NCI-H1105 treated with DMSO at 0.1 percent for 48 hours (cell line): Measurements from ENCODE around the gene HDAC11.
"Not testable (repeated sequence)": the region's sequence is repeated elsewhere in the genome, so short reads cannot be mapped to it uniquely, and the experiment has no call there.

Experiments used
- DNase-seq: peaks from one replicate; lab custom pipeline; 2025; lab: John Stamatoyannopoulos, UW

The HDAC11 gene

DNA sequence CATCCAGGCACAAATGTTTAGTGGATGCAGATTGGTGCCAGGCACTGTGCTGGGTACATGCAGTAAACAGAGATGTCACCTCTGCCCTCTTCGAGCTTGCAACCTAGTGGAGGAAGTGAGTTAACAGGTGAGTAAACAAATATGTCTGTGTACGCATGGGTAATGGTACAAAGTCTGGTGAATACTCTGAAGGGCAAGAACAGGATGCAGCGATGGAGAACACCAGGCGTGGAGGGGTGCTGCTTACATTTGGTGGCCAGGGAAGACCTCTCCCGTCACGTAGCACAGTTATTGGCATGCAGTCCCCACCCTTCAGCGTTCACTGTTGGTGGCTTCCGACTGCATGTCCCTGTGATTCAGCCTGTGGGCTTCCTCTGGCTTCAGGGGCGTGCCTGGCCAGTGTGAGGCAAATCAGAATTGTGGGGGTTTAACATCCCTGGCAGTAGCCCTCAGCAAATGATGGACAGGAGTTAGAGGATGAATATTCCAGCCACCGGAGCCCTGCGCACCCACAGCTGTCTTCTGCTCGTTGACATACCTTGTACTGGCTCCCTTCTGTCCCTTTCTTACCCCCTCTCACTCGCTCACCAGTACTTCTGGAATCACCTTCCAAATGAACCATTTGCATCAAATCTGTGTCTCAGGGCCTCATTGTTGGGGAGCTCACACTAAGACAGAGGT is 9.1 kb upstream of the HDAC11 start:
- DNase-seq, result no peak

DNA sequence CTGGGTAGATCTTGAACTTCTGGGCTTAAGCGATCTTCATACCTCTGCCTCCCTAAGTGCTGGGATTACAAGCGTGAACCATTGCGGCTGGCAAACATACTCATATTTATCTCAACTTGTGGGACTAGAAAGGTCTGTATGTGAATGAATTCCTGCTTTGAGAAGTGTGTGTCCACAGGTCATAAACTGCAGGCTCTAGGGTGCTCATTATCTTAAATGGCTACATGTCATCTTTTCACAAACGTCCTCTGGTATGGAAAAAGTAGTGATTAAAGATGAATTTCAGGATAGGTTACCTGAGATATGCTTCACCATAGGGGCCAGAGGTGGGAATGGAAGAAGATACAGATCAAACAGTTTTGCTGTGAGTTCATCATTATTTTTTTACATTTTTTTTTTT is 7.8 kb upstream of the HDAC11 start:
- no peak for DNase-seq

DNA sequence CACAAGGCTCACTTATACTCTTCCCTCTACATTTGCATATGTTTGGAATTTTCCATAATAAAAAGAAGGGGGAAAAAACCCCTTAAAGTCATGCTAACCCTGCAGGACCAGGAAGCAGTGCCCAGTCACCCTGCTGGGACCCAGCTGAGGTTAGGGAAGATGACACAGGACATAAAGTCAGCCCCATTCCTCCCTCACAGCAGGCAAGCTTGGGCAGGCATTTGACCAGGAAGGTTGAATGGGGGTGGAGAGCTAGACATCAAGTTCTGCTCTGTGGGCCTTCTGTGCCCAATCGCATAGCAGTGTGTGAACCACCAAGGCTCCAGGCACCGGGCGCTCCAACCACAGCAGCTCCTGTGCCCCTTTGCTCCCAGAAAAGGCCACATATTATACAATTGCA is 7.1 kb upstream of the HDAC11 start:
- no peak for DNase-seq

DNA sequence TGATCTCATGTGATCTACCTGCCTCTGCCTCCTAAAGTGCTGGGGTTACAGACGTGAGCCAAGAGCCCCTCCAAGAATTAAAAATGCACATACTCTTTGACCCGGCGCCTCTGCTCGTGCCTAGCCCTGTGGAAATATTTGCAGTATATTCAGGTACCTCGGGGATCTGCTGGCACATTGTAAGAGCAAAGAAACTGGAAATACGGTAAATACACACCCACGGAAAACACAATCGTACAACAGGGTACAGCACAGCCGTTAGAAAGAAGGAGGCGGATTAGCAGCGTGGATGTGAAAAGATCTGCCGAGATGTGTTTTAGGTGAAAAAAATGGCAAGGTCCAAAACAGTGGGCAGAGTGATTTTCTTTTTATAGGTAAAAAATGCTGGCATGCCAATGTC is 6.1 kb upstream of the HDAC11 start:
- no peak for DNase-seq

DNA sequence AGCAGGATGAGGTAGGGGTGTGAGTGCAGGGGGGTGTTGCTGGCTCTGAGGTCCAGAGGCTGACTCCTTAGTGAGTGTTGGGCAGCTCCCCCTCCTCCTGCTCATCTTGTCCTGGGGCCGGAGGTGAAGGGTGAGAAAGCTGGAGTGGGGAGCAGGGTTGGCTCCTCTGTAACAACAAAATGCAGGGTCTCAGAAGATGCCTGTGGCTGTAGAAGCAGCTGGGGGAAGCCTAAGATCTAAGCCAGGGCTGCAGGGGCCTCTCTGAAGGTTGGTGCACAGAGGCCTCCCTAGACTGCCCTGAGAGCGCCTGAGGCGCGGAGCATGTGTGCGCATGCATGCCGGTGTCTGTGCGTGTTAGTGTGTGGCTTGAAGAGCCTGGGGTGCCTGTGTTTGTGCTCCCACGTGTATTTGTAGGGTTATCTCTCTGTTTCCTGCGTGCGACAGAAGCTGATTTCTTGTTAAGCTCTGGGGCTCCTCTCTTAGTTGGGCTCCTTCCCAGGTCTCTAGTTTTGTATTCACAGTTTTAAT is 5.3 kb upstream of the HDAC11 start:
- DNase-seq, result no peak

DNA sequence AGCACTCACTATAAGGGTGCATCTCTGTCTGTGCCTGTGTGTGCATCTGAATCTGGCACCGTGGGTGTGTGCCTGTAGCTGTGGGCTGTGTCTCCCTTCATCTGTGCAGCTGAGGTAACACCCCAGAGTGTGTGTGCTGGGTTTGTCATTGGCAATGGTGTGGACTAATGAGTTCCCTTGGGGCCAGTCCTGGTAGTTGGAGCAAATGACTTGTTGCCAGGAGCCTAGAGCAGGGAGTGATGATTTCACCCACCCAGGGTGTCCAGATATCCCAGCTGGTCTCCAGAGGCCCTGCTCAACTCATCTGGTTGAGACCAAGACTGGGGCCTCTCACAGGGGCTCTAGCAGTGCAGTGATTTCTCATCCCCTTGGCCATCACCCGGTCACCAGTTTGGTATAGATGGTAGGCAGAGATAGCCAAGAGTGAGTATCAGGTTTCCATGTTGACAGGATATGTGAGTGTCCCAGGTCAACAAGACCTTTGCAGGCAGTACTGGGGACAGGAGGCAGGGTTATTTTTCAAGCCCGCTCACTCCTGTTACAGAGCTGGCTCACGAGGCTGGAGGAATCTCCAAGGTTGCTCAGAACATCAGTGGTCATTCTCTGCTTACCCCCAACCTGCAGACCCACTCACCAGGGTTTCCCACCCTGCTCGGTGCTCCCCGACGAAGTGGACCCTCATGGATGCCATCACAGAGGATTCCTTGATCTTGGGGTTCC is 4.1 kb upstream of the HDAC11 start:
- DNase-seq, result no peak

DNA sequence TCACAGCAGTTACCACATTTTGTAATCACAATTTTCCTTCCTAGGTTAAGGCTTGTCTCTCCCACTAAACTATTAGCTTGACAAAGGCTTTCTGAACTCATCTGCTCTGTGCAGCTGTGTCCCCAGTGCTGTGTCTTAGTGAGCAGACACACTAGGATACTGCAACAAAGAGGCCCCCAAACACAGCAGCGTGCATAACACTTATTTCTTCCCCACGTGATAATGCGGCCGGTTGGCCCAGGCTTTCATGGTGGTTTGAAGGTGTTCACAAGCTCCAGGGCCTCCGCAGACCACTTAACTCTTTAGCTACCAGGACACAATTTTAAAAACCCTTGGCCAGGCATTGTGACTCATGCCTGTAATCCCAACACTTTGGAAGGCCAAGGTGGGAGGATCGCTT is 2.2 kb upstream of the HDAC11 start:
- no peak for DNase-seq

DNA sequence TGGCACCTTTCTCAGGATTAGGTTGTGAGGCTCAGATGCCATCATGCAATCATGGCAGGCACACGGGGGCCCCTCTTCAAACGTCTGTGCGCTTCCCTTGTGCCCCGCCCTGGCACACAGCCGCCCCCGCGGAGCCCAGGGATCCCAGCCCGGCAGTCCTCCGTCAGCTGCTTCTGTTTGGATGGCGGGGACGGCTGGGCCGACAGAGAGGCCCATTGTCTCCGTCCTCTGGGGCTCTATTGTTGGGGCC is 849 bp upstream of the HDAC11 start:
- DNase-seq, result no peak

DNA sequence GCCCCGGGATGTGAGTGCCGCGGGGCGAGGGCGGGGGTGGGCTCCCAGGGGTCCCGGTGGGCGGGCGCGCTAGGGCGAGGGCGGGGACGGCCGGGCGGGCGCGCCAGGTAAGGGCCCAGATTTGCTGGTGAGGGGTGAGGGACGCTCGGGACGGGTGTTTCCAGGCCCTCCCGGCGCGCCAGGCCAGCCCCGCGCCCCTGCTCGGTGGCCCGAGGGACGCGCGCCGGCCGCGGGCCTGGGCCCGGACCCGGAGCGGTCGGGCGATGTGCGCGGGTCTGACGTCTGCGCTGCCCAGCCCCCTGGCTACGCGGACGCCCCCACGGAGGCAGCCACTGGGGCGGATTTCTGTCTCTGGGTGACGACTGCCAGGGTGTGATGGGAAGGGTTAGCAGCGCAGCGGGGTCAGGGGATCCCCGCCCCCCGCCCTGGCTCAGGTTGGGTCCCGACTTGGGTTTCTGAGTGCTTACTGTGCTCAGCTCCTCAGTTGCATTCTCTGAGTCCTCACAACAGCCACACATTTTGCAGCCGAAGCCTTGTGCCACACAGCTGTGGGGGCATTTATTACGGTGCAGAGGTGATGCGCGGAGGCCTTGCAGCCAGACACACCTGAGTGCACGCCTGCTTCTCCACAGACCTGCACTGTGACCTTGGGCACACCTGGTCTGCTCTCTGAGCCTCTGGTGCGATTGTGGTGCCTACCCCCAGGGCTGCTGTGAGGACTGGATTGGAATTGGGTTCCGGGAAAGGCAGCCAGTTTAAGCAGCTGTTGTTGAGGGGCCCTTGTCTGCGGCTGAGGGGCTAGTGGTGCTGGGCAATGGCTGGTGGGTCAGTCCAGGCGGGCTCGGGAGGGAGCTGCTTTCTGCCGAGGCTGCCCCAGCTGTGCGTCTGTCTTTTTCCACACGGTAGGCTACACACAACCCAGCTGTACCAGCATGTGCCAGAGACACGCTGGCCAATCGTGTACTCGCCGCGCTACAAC is 523 bp downstream of the HDAC11 start:
- DNase-seq, result no peak

DNA sequence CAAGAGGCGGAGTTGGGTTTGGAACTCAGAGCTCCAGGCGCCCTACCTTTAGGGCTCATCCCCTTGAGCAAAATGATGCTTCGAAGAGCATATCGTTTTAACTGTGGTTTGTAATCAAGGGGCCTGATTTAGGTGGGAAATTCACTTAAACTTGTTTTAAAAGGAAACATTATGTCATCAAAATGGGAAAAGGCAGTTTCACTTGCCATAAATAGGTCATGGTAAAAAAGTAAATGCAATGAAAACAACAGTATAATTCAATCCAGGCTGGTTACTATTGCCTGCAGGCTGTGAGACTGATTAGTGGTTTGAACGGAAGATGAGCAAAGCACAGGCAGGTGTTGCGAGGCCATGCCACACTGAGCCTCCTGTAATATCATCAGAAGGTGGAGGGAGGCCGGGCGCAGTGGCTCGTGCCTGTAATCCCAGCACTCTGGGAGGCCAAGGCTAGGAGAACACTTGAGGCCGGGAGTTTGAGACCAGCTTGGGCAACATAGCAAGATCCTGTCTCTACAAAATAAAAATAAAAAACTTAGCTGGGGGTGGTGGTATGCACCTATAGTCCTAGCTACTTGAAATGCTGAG is 2.1 kb downstream of the HDAC11 start:
- no peak for DNase-seq

DNA sequence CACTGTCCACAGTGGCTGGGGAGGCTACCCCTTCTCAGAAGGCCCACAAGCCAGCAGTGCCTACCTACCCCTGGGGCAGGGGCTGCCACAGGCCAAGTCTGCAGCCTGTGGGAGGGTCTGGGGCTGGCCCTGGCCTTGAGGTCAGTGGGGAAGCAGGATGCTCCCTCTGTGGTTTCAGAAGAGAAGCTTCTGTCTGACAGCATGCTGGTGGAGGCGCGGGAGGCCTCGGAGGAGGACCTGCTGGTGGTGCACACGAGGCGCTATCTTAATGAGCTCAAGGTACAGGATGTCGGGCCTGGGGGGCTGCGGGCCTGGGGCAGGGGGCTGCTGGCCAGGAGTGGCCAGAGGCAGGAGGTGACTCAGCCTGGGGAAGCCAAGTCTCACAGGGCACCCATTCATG is 3.2 kb downstream of the HDAC11 start:
- DNase-seq, result no peak

DNA sequence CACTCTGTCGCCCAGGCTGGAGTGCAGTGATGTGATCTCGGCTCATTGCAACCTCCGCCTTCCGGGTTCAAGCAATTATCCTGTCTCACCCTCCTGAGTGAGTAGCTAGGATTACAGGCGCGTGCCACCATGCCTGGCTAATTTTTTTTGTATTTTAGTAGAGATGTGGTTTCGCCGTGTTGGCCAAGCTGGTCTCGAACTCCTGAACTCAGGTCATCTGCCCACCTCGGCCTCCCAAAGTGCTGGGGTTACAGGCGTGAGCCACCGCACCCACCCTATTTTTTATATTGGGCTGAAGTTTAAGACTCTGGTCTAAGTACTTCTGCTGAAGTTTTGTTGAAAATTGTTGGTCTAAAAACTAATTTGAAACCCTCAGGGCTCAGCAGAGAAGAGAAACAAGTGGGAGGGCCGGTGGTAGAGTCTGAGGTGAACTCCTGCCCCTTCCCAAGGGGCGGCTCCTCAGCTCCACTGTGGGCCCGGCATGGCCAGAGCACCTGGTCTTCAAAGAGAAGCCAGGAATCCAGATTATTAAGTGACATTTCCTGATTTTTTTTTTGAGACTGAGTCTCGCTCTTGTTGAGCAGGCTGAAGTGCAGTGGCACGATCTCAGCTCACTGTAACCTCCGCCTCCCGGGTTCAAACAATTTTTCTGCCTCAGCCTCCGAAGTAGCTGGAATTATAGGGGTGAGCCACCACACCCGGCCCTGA is 4.0 kb downstream of the HDAC11 start:
- DNase-seq, result no peak

DNA sequence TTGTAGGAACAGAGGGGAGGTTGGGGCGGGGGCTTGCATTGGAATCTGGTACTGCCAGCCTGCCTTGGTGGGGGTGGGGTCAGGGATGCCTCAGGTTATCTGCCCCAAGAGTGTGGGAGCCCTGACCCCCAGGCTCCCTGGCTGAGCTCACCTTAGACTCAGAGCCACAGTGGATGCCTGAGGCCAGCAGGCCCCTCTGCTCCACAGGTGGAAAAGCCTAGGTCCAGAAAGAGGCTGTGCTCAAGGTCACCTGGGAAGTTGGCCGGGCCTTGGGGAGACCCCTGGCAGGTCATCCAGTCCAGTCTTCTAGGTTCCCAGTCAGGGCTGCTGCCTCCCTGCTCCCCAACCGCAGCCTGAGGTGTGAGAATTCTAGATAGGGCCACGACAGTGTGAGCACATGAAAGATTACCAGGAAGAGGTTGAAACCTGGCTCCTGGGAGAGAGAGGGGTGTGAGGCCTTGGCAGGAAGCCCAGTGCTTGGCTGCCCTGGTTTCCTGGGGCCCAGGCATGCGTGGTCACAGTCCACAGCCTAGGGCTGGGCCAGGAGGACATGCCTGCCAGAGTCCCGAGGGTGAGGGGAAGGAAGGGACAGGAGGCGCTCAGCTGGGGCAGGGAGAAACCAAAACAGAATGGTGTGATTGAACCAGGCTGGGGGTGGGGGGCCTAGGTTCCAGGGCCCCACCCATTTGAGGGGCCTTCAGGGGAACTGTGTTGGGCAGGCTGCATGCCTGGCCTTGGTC is 4.9 kb downstream of the HDAC11 start:
- DNase-seq, result peak; percentile 60

DNA sequence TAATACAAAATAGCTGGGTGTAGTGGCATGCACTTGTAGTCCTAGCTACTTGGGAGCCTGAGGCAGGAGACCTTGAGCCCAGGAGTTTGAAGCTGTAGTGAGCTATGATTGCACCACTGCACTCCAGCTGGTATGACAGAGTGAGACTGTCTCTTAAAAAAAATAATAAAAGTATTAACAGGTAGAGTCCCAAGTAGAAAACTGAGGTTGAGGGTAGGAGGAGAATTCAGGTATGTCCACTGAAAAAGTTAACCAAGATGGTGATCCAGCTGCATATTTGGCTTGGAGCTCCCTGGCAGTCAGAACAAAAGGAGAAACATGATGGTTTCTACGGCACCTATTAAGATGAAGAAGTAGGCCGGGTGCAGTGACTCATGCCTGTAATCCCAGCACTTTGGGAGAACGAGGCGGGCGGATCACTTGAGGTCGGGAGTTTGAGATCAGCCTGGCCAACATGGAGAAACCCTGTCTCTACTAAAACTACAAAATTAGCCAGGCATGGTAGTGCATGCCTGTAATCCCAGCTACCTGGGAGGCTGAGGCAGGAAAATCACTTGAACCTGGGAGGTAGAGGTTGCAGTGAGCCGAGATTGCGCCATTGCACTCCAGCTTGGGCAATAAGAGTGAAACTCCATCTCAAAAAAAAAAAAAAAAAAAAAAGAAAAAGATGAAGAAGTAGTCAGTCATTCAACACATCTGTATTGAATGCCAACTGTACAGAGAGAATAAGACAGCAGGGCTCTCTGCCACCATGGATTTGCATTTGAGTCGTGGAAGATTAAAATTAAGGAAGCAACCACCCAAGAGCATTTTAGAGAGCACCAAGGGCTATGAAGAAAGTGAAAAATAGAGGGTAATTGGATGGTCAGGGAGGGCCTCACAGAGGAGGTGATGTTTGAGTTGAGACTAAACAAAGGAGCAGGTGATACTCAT is 5.8 kb downstream of the HDAC11 start:
- not testable (repeated sequence) for DNase-seq

DNA sequence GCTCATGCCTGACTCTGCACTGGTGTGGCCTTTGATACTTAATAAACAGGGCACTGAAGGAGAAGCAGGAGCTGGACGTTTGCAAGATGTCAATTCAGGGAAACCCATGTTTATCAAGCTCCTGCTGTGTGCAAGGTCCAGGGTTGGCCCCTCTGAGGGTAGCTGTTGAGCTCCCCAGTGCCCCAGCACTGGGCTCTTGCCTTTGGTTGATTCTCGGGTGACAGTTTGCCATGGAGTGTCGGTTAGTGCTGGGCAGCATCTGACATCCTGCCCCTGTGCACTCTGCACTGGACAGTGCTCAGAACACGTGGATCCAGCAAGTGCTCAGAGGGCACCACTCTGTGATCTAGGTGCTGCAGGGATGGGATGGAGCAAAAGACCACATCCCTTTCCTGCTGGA is 7.3 kb downstream of the HDAC11 start:
- no peak for DNase-seq

DNA sequence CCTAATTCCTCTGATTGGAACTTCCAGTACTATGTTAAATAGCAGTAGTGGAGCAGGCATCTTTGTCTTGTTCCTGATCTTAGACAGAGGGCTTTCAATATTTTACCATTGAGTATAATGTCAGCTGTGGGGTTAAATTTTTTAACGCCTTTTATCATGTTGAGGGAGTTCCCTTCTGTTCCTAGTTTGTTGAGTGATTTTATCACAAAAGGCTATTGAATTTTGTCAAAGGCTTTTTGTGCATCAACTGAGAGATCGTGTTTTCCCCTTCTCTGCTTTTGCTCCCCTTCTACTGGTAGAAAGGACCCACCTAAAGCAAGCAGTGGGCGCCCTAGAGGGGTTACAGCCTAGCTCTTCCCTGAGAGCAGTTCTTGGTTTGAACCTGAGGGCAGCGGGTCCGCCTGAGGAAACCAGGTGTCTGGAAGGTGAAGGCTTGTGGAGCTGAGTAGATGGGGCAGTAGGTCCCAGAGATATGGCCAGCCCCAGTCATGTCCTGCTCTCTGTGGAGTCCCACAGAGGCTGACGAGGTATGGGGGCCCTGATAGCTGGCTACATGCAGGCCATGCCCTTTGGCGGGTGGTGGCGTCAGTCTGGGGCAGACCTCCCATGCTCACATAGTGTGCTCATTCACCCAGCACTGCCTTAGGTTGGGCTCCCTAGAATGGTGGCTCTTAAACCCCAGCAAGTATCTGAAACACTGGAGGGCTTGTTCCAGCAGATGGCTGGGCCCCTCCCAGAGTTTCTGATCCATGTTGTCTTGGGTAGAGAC is 11.3 kb downstream of the HDAC11 start:
- no peak for DNase-seq

DNA sequence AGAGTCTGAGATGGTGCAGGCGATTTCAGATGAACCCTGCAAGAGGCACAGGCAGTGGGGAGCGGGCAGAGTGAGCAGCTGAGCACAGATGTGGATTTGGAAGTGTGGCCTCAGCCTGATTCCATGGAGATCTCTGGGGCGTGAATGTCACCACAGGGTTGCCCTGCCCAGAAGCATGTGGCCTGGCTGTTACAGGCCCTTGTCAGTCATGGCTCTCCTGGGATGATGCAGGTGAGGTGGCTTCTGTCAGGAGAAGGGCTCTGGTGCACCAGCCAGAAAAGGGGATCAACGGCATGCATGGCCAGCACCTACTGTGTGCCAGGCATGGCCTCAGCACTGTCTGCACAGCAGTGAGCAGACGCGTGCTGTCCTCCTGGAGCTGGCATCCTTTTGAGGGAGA is 11.9 kb downstream of the HDAC11 start:
- DNase-seq, result no peak

DNA sequence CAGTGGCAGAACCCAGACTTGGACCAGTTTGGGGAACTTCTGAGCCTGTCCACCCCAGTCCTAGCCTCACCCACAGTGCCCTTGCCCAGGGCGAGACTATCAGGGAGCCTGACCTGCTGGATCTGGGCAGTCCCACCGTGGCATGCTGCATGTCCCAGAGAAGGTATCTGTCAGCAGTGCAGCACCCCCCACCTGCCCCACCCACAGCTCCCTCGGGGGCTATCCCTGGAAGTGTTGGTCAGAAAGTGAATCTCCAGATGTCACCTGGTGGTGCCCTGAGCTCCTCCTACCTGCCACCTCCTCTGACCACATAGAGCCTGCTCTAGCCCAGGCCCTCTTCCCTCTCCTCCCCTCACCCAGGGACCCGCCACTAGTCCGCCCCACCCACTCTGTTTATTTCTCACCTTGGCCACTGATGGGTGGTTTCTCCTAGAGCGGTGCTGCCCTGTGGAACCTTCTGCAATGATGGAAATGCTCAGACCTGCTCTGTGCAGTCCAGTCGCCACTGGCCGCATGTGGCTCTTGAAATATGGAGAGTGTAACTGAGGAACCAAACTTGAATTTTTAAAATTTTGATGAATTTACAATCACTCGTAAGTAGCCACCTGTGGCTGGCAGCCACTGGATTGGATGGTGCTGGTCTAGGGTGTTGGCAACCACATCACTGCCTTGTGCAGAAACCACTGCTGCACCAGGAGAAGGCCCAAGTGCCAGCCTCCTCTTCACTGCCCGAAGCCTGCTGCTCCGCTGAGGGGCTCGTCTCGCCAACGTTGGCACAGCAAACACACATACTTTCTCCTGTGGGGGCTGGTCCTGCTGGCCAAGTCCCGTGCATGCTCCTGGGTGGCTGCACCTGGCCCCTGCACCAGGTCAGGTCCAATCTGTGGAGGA is 13.1 kb downstream of the HDAC11 start:
- DNase-seq, result no peak
